NCI-H226 (cell line): Measurements from ENCODE around the gene ITGA6.

ENCODE experiments used
- DNase-seq: peaks from one replicate; pipeline ENCODE4 v3.0.0-alpha.2; 2015

Gene ITGA6

GRCh38 chr2:172470958-172471922 is 43.9 kb downstream of the ITGA6 start:
- DNase-seq = no peak

DNA sequence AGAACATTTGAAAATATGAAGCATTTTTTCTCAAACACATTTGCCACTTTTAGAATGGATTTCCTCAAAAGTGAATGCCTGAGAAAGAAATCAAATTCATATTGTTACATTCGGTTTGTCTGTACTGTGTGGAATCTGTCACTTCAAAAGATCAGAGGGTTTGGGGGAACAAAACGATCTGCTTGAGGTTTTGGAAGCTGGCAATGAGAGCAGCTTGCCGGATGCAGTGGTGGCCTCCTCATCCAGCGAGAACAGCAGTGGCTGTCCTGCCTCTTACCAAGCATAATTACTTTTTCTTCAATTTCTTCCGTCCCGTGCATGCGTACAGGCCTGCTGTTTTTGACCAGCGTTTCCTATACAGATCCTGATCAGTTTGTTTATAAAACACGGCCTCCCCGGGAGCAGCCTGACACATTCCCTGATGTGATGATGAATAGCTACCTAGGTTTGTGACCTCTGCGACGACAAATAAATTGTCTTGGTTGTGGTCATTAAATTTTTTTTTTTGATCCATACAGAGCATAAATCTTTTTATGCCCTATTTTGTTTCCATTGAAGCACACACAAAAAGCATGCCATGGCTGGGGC is 45.2 kb downstream of the ITGA6 start:
- DNase-seq = no peak

DNA sequence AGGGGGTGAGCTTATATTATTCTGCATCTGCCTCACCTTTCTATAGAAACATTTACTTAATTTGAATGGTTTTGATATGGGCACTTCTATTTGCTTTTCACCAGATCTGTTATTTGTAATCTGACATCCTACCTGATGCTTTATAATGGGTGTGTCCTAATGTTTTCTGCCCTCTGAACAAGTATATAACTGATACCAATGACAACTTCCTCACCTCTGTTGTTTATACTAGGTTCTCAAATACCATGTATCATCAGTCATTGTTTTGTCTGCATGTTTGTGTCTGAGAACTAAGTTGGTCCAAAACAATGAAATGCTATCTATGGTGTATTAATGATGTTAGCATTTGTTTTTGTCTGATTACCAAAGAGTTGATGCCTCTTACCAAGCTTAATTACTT is 45.8 kb downstream of the ITGA6 start:
- DNase-seq = no peak

GRCh38 chr2:172478353-172478752 is 51.0 kb downstream of the ITGA6 start:
- DNase-seq = no peak

DNA sequence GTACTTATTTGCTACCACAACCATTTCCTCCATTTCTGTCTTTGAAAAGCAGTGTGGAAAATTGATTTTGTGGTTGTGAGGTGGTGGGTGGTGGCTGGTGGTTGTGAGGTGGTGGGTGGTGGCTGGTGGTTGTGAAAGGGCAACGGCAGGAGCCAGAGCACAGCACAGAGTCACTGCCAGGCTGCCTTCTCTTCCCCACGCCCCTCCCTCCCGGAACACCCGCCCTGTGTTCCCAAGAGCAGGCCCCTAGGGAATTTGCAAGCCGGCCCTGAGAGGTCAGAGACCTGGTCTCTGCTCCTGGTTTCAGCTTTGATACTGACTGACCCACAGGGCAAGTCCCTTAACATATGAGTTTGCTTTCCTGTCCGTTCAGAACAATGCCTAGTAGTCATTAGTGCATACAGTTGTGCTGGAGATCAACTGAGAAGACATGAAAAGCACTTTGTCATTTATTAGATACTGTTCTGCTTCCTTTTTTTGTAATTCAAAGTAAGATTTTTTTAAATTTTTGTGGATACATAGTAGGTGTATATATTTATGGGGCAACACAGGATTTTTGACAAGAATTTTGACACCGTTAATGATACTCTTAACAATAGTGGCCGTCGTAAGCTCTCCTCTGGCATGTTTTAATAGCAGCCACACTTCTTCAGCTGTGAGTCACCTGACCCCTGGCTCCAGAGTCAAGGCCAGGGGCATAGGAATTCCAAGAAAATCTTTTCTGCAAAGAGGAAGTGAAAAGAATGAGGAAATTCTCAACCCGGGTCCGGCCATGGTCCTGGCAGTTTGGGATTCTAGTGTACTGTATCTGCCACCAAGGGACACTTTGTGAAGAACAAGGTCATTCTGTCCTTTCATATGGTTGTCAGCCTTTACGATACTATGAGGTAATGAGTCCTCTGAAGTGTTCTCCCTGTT is 53.2 kb downstream of the ITGA6 start:
- no peak for DNase-seq

DNA sequence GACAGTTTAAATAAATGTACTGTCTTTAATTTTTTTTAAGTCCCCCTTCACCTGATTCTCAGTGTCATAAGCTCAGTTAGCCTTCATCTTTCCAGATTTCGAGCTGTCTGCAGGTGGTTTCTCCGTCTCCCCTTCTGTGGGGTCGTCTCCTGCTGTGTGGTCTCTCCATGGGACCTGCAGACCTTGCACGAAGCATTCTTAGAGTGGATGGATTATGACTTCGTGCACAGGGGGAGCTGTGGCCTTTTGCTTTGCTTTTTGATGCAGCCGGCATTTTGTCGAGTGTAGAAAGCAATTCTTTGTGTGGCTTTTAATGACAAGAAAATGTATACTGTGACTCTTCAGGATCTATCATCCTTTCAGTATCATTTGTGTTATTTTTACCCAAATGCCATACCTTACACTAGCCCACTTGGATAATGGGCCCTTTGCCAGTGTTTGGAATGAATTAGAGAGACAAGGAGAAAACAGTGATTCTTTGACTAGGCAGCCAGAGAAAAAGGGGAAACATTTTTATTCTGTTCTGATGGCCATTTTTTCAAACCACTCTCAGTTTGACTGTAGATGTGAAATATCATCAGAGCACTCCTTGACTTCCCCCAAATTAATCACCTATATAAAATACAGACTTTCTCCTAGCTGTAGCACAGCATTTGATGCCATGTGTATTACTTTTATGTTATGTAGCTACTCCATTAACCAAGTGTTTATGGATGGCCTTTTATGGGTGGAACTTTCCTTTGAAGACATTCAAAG is 54.3 kb downstream of the ITGA6 start:
- DNase-seq = no peak

DNA sequence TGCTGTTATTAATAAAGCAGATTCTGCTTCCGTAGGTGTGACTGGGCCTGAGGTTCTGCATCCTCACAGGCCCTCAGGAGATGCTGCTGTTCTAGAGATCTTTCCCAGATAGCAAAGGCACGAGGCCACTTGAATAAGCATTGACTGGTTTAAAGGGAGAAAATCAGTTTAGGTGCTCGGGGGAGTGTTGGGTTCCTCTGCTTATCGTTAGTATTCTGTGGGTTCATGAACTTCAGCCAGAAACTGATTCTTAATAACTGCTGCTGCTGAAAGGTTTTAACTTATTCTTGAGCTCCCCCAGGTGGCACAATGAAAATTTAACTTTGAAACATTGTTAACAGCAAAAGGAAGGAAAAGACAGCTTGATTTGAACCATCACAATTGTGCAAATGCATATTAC is 56.9 kb downstream of the ITGA6 start:
- DNase-seq = no peak

DNA sequence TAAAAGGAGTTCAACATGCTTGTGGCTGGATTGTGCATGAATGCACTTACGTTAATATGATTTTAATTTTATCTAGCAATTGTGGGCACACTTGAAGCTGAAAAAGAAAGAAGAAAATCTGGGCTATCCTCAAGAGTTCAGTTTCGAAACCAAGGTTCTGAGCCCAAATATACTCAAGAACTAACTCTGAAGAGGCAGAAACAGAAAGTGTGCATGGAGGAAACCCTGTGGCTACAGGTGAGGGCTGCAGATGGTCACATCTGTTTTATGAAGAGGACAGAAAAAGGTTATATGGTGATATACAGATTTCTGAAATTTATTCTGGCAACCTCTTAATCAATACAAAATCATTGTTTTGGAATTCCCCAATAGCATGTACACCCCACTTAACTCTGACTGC is 57.3 kb downstream of the ITGA6 start:
- no peak for DNase-seq

DNA sequence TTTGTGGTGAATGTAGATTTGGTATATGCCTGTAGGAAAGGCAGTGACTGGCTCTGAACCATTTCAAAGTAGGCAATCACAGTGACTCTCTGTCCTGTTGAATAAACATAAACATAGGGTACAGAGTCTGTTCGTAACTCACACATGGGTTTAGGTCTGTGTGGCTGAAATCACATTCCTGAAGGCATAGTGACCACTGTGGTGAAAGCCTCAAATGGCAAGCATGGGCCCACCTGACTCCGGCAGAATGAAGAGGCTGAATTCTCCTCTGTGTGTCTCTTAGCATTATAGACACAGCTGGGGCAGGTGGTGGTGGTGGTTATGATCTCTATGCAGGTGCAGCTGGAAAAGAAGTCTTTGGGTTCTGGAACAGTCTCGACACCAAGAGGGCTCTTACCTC is 61.2 kb downstream of the ITGA6 start:
- no peak for DNase-seq

DNA sequence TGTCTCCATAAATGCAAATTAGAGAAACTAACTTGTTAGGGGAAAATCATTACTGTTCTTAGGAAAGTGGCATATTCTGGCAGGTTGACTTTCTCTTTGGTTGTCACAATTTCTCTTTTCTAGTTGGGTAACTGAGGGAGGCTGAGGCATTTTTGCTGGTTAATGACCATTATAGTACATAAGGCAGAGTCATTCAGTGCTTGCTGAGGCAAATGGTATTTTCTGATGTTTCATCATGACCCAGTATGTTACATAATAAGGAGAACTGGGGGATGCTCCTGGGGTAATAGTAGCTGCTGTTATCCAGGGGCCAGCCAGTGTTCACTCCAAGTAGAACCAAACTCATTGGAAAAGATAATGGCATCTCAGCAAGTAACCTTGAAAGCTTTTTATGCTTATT is 62.3 kb downstream of the ITGA6 start:
- DNase-seq = no peak

DNA sequence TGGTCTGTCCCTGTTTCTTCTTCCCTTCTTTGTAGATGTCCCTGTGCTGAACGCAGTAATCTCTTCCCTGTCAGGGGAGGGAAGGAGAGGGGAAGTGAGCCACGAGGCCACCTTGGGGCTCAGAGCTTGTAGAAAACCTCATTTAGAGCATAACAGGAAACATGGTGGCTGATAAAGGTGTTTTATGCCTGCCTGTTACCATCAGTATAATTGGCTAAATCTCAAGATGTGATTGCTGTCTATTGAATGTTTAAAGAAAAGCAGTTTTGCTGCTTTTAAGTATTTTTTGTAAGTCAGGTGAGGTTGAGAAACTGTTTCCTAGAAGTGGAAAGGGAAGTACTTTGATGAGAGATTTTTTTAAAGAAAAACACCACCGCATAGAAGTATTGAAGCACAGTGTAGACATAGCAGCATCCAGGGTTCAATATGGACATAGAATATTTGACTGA is 68.8 kb downstream of the ITGA6 start:
- no peak for DNase-seq

GRCh38 chr2:172507199-172507598 is 79.8 kb downstream of the ITGA6 start:
- DNase-seq = no peak

- DNase-seq = no peak
Measured at GRCh38 chr2:172510088-172510487, 82.7 kb downstream of the ITGA6 start.

DNA sequence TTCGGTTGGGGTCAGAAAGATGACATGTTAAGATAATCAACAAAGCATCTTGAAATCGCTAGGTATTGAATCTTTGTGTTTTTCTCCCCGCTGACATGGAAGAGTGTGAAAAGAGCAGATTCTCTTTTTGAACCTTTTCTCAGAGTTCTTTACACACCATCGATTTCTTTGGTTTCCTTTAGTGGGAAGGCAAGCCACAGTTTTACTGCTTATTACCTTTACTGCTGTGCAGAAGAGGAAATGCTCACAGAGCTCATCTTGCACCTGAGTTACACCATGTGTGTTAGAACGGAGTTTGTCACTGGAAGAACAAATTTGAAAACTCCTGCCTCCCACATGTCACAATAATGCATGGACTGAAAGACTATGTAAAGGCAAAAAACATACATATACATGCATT is 83.2 kb downstream of the ITGA6 start:
- no peak for DNase-seq

DNA sequence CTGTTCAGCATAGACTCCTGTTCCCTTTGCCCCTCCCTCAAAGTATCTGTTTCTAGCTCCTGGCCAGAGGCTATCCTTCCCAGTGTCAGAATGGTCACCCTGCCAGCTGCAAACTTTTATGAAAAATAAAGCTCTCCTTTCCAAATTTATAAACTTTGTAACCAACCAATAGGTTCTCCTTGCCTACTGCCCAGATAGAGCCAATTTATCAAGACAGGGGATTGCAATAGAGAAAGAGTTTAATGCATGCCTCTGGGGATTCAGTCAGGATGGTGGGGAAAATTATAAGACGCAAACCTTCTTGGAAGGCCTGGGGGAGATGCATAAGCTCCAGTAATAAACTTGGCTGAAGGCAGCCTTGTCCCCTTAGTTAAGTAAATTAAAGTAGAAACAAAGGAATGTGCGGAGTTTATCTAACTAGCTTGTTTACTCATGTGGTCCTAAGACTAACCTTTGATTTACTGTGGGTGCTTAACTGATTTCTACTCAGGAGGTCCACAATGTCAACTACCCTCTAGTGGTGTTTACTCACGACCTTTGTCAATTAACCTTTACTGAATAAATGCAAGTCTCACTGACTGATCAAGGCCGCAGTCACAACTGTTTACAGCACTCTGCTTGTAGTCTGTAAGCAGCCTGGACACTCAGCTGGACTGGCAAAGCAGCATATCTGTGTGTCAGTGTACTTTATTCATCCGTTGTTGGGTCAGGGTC is 85.6 kb downstream of the ITGA6 start:
- DNase-seq = no peak

GRCh38 chr2:172513524-172513900 is 86.1 kb downstream of the ITGA6 start:
- DNase-seq = no peak

- no peak for DNase-seq
Measured at GRCh38 chr2:172513935-172514586, 86.7 kb downstream of the ITGA6 start.

- DNase-seq = peak; percentile 7
Measured at GRCh38 chr2:172516299-172516698, 88.9 kb downstream of the ITGA6 start.

- DNase-seq = no peak
Measured at GRCh38 chr2:172518995-172519394, 91.6 kb downstream of the ITGA6 start.

DNA sequence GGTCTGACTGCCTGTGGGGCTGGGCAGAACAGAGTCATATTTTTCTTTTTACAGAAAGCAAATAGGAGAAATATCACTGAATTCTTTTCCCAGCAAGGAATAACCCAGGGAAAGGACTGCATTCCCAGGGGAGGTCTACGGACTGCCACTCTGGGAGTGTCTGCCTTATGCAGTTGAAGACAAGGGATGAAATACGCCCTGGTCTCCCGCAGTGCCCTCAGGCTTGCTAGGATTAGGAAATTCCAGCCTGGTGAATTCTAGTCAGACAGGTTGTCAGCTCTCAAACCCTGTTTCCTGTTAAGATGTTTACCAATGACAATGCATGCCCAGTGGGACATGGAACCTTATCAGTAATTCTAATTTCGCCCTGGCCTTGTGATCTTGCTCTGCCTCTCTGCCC is 98.2 kb downstream of the ITGA6 start:
- DNase-seq = no peak

DNA sequence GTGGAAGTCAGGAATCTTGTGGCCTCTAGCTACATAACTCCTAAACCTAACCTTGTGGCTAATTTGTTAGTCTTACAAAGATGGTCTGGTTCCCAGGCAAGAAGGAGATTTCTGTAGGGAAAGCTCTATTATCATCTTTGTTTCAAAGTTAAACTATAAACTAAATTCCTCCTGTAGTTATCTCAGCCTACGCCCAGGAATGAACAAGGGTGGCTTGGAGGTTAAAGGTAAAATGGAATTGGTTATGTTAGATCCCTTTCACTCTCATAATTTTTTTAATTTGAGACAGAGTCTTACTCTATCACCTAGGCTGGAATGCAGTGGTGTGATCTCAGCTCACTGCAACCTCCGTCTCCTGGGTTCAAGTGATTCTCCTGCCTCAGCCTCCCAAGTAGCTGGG is 103.9 kb downstream of the ITGA6 start:
- no peak for DNase-seq
